ENCODE measurements around the gene C11orf71.

Gene C11orf71

DNA sequence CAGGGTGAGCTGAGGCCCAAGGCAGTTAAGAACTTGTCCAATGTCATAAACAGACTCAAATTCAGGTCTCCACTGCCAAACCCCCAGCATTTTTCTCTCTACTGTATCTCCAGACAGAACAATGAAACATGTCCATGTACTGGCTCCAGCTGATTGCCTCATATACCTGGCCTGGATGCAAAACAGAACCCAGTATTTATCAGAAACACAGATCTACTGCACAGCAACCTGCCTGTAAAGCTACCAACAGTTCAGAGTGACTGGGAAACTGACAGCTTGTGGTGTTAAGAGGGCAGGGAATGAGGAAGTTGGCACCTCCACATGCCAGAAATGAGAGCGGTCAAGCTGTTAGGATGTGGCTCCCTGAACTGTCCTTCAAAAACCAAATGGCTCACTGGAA lies 41.6 kb downstream of the C11orf71 start:
- DNase-seq (ENCODE audit: low spot score): no peak

DNA sequence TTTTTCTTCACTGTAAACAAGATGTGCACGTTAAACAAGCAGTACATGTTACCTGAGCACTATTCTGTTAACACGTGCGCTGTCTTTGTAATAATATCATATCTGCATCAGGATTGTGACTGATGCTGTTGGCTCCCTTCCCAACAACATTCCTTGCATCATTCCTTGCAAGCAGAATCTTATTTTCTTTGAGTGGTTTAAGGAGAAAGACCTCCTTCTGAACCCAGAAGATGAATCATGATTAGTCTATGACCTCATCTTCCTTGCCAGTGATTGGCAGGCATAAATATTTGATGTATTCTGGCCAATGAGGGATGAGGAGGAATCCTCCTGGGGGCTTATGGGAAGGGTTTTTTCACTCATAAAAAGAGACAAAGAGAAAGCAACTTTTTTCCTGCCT lies 46.2 kb downstream of the C11orf71 start:
- DNase-seq (ENCODE audit: low spot score): no peak

DNA sequence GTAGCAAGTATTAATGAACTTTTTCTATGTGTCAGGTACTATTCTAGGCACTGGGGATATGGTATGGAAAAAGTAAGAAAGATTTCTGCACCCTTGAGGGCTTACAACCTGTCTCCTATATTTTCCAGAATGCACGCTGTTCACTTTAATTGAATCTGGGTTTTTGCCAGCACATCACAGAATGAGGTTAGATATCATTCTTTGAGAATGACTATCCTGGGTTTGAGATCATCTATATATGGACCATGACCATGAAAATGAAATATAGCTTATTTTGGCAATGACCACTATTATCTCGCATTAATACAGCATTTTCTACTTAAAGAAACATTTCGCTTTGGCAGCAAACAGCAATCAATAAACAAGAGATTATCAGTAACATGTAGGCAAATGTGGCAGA lies 46.9 kb downstream of the C11orf71 start:
- DNase-seq (ENCODE audit: low spot score): no peak

DNA sequence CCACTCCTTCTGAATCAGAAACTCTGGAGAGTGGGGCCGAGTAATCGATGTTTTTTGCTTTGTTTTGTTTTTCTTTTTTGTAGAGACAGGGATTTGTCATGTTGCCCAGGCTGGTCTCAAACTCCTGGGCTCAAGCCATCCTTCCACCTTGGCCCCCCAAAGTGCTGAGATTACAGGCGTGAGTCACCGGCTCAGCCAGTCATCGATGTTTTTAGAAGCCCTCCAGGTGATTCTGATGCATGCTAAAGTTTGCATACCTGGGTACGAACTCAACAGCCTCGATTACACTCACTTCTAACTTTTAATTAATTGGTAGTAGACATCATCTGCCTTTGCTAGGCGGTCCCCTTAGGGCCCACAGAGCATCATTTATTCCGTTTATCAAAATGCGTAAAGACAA lies 50.3 kb downstream of the C11orf71 start:
- DNase-seq (ENCODE audit: low spot score): no peak
